AG09319 (cell line): ENCODE data around the gene PCDH9.

Source experiments
- DNase-seq: peaks from one replicate; pipeline ENCODE4 v3.0.0-alpha.2; 2010; ENCODE audit warnings: low read depth; ENCODE audit errors: extremely low read depth
- CTCF ChIP-seq: IDR thresholded peaks from 2 replicates; pipeline ENCODE4 v1.5.1; 2011; ENCODE audit warnings: low read depth, mild to moderate bottlenecking, inconsistent platforms, low read length, moderate library complexity

The PCDH9 gene

GRCh38 chr13:66855131-66855530 lies 375.0 kb downstream of the PCDH9 start:
- DNase-seq = no peak
- TF ChIP-seq CTCF = no peak

GRCh38 chr13:66853564-66853963 lies 376.6 kb downstream of the PCDH9 start:
- no peak for TF ChIP-seq CTCF

GRCh38 chr13:66849706-66850105 lies 380.4 kb downstream of the PCDH9 start:
- TF ChIP-seq CTCF = no peak
- no peak for DNase-seq

More at GRCh38 chr13:66853564-66853963, 376.6 kb downstream of the PCDH9 start:
- no peak for DNase-seq

GRCh38 chr13:66847541-66847940 lies 382.6 kb downstream of the PCDH9 start:
- no peak for TF ChIP-seq CTCF
- DNase-seq = no peak

- DNase-seq = no peak
- no peak for TF ChIP-seq CTCF
These were observed 384.7 kb downstream of the PCDH9 start for GRCh38 chr13:66845393-66845792.

- TF ChIP-seq CTCF = no peak
- DNase-seq = no peak
These were observed 385.2 kb downstream of the PCDH9 start for GRCh38 chr13:66844933-66845332.

GRCh38 chr13:66842766-66843165 lies 387.4 kb downstream of the PCDH9 start:
- TF ChIP-seq CTCF = no peak
- no peak for DNase-seq
